Activated T-cell treated with anti-CD3 and anti-CD28 coated beads, Interleukin-2, amount 50 U/mL, for 72 hours (primary cell): Measurements from ENCODE around the gene UNC45A. TPM values are rescaled to one million over a fixed set of nuclear protein-coding genes. Genes with fewer than 3 reads are reported as not detected.

Experiments used
- total RNA-seq, 2 donors: library from RNA; stranded (reverse); gene quantifications; one replicate each; pipeline ENCODE4 v1.2.3, GENCODE V29; 2022

The UNC45A gene
- total RNA-seq, 2 donors from 2014 or later, result 65.9 to 76.8 TPM

Other genes with a start within 250 kb of the UNC45A start
- gene BLM, start 217.9 kb upstream of the UNC45A start, total RNA-seq, result 100 to 1,000 TPM in 1 of 2 donors, 10 to 100 TPM in 1; 90.9 to 101 TPM
- 100 to 1,000 TPM; 604 to 721 TPM for gene FURIN, start 66.7 kb upstream of the UNC45A start, total RNA-seq
- 10 to 100 TPM; 68.3 to 81.5 TPM for gene FES, start 50.8 kb upstream of the UNC45A start, total RNA-seq
- gene MAN2A2, start 32.0 kb upstream of the UNC45A start, total RNA-seq, result 100 to 1,000 TPM; 159 to 190 TPM
- gene HDDC3, start 2.7 kb upstream of the UNC45A start, total RNA-seq, result 10 to 100 TPM; 37.6 to 53.7 TPM
- gene RCCD1, start 19.6 kb downstream of the UNC45A start, total RNA-seq, result 10 to 100 TPM; 26.2 to 27.6 TPM
- gene PRC1, start 59.2 kb downstream of the UNC45A start, total RNA-seq, result 100 to 1,000 TPM; 111 to 115 TPM
- 10 to 100 TPM; 24.4 to 25.5 TPM for gene VPS33B, start 87.3 kb downstream of the UNC45A start, total RNA-seq
- under 1 TPM; 0.17 to 0.30 TPM for gene SV2B, start 165.0 kb downstream of the UNC45A start, total RNA-seq